ENCODE data around the gene ZFHX3. TPM values are rescaled to one million over a fixed set of nuclear protein-coding genes. Genes with fewer than 3 reads are reported as not detected.

Gene ZFHX3
- total and polyA plus RNA-seq, 10 of the 15 experiments (the other 5 are each of a cell fraction or from before 2014, with no cell fraction given): 0.68 to 8.6 (median 2.0) TPM

DNA sequence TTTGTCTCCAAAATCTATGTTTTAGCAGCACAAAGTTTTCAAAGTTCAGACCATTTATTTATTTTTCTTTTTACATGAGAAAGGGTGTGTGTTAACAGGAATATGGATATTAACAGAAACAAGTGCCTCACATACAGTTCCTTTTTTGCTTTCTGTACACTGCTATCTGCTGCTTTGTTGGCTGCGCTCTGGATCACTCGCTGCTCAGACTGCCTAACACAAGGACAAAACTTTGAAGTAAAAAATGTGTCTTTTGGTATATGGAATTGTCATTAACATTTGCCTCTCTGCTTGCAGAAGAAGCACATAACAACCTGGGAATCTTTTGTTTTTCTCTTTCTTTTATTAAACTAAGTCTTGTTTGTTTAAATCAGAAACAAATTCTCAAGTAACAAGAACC lies 262.8 kb downstream of the ZFHX3 start:
- no peak overlapping the region for H3K4me3 ChIP-seq
- ATAC-seq (no peak), FAIRE-seq (no peak), DNase-seq (ENCODE audit: low read depth, low spot score) (no peak)
- BruUV-seq (replicated peaks): no TSS peak
- H3K4me1 ChIP-seq (ENCODE audit: control insufficient read depth, insufficient read depth, low read length): peaks cover 9% of the 10 kb centered on the region
- RAD21 ChIA-PET (ENCODE audit: unreplicated experiment): interaction anchor here (1.3 kb wide), 1 partner anchor 11 kb away, joined by 4 read pairs; no protein-coding TSS in a partner anchor
- CTCF ChIA-PET: interaction anchor here (0.6 to 2.1 kb wide), 2 partner anchors 47 to 565 kb away, joined by 3 to 10 read pairs; no protein-coding TSS in a partner anchor
- in situ Hi-C loops (cut with MboI): no loop called here
- H3K36me3 ChIP-seq (ENCODE audit: control insufficient read depth in 2 of 2, insufficient read depth in 2 of 2, low read length in 1 of 2): no peaks in the 10 kb centered on the region; a peak in 2 of 4 replicates
- peak overlapping the region; percentile 17; the same call in 1 of the 2 replicates for H3K4me2 ChIP-seq (ENCODE audit: control insufficient read depth, insufficient read depth)
- H3K9ac ChIP-seq (ENCODE audit: control insufficient read depth, insufficient read depth, low read length): no peak overlapping the region
- SMC1A ChIA-PET (ENCODE audit: uncharacterized antibody, unreplicated experiment): interaction anchor here (1.1 to 1.8 kb wide), 3 partner anchors 10 to 411 kb away, joined by 3 to 5 read pairs (median 3); no protein-coding TSS in a partner anchor
- H3K27ac ChIP-seq (ENCODE audit: control insufficient read depth, insufficient read depth): no peak overlapping the region
- no peak overlapping the region for H2AFZ ChIP-seq (ENCODE audit: control insufficient read depth, low read depth, low read length)
- H3K9me3 ChIP-seq (replicated peaks; ENCODE audit: control insufficient read depth, insufficient read depth, low read length): no peaks in the 10 kb centered on the region
- intact Hi-C loops (cut with micrococcal nuclease; ENCODE audit: unreplicated experiment): loop anchor here (10.0 kb wide), 1 partner anchor 280 kb away; no protein-coding TSS in a partner anchor
- POLR2A ChIA-PET: interaction anchor here (1.1 kb wide), 1 partner anchor 40 kb away, joined by 3 read pairs; no protein-coding TSS in a partner anchor
- no peaks in the 10 kb centered on the region for H3K79me2 ChIP-seq (ENCODE audit: control insufficient read depth, insufficient read depth, low read length)
- no peaks in the 10 kb centered on the region for H4K20me1 ChIP-seq (ENCODE audit: control insufficient read depth, insufficient read depth)
- no peaks in the 10 kb centered on the region for H3K27me3 ChIP-seq (replicated peaks in 1 of 2; ENCODE audit: control insufficient read depth in 2 of 2, insufficient read depth in 2 of 2, low read length in 1 of 2)
- WGBS (ENCODE audit: insufficient coverage, insufficient replicate concordance, low lambda C conversion rate, missing lambda C conversion rate): 95% methylated on average over 2 of the region's 2 CpGs
- TF ChIP-seq YBX1 (IDR thresholded peaks at IDR 0.05): no peak
- TF ChIP-seq, protein P1, sequence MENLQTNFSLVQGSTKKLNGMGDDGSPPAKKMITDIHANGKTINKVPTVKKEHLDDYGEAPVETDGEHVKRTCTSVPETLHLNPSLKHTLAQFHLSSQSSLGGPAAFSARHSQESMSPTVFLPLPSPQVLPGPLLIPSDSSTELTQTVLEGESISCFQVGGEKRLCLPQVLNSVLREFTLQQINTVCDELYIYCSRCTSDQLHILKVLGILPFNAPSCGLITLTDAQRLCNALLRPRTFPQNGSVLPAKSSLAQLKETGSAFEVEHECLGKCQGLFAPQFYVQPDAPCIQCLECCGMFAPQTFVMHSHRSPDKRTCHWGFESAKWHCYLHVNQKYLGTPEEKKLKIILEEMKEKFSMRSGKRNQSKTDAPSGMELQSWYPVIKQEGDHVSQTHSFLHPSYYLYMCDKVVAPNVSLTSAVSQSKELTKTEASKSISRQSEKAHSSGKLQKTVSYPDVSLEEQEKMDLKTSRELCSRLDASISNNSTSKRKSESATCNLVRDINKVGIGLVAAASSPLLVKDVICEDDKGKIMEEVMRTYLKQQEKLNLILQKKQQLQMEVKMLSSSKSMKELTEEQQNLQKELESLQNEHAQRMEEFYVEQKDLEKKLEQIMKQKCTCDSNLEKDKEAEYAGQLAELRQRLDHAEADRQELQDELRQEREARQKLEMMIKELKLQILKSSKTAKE (IDR thresholded peaks at IDR 0.05; ENCODE audit: low read depth, poor library complexity, severe bottlenecking): no peak
- TF ChIP-seq, protein P2, sequence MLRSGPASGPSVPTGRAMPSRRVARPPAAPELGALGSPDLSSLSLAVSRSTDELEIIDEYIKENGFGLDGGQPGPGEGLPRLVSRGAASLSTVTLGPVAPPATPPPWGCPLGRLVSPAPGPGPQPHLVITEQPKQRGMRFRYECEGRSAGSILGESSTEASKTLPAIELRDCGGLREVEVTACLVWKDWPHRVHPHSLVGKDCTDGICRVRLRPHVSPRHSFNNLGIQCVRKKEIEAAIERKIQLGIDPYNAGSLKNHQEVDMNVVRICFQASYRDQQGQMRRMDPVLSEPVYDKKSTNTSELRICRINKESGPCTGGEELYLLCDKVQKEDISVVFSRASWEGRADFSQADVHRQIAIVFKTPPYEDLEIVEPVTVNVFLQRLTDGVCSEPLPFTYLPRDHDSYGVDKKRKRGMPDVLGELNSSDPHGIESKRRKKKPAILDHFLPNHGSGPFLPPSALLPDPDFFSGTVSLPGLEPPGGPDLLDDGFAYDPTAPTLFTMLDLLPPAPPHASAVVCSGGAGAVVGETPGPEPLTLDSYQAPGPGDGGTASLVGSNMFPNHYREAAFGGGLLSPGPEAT (IDR thresholded peaks at IDR 0.05; ENCODE audit: low read depth): no peak
- TF ChIP-seq TARDBP (IDR thresholded peaks at IDR 0.05; ENCODE audit: borderline replicate concordance): no peak
- TF ChIP-seq EP300 (IDR thresholded peaks at IDR 0.05; ENCODE audit: borderline replicate concordance in 1 of 2, control insufficient read depth in 1 of 2, low read depth in 2 of 2, low read length in 2 of 2): no peak
- no peak for TF ChIP-seq JUNB (IDR thresholded peaks at IDR 0.05)
- TF ChIP-seq SMAD5 (IDR thresholded peaks at IDR 0.05; ENCODE audit: low read depth): no peak
- no peak for TF ChIP-seq MEF2B (IDR thresholded peaks at IDR 0.05; ENCODE audit: partially characterized antibody, poor library complexity, severe bottlenecking)
- no peak for TF ChIP-seq ZNF384 (IDR thresholded peaks at IDR 0.05; ENCODE audit: borderline replicate concordance, low read depth, low read length)
- TF ChIP-seq IKZF1 (conservative IDR thresholded peaks at IDR 0.05): no peak
- TF ChIP-seq TCF3 (IDR thresholded peaks at IDR 0.05; ENCODE audit: borderline replicate concordance, insufficient read depth, low read depth, low read length): no peak
- TF ChIP-seq IKZF2 (IDR thresholded peaks at IDR 0.05): no peak
- TF ChIP-seq, protein P3, sequence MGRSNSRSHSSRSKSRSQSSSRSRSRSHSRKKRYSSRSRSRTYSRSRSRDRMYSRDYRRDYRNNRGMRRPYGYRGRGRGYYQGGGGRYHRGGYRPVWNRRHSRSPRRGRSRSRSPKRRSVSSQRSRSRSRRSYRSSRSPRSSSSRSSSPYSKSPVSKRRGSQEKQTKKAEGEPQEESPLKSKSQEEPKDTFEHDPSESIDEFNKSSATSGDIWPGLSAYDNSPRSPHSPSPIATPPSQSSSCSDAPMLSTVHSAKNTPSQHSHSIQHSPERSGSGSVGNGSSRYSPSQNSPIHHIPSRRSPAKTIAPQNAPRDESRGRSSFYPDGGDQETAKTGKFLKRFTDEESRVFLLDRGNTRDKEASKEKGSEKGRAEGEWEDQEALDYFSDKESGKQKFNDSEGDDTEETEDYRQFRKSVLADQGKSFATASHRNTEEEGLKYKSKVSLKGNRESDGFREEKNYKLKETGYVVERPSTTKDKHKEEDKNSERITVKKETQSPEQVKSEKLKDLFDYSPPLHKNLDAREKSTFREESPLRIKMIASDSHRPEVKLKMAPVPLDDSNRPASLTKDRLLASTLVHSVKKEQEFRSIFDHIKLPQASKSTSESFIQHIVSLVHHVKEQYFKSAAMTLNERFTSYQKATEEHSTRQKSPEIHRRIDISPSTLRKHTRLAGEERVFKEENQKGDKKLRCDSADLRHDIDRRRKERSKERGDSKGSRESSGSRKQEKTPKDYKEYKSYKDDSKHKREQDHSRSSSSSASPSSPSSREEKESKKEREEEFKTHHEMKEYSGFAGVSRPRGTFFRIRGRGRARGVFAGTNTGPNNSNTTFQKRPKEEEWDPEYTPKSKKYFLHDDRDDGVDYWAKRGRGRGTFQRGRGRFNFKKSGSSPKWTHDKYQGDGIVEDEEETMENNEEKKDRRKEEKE (IDR thresholded peaks at IDR 0.05): no peak
- TF ChIP-seq CREB1 (IDR thresholded peaks at IDR 0.05; ENCODE audit: low read depth): no peak
- no peak for TF ChIP-seq POLR2AphosphoS5 (IDR thresholded peaks at IDR 0.05; ENCODE audit: low read length)
- no peak for TF ChIP-seq SMC3 (IDR thresholded peaks at IDR 0.05; ENCODE audit: borderline replicate concordance, low read length)
